Breast epithelium (tissue), 4 donors: ENCODE measurements around the gene FLNB. TPM values are rescaled to one million over a fixed set of nuclear protein-coding genes. Genes with fewer than 3 reads are reported as not detected.

Experiments
- DNase-seq, 2 donors: peaks; one replicate each; pipeline ENCODE4 v3.0.0-alpha.2; 2019; ENCODE audit warnings: low spot score in 2 of 2
- H3K27ac ChIP-seq, 2 donors: fragments of 200-600 bp; sonication (generic) in 1 of 2; one replicate each; pipeline ENCODE4 v1.5.1; 2016 to 2019; ENCODE audit warnings: mild to moderate bottlenecking in 1 of 2
- H3K27me3 ChIP-seq, 2 donors: fragments of 200-600 bp; sonication (generic) in 1 of 2; one replicate each; pipeline versions ENCODE4 v1.5.1 to v1.6.0; 2017 to 2019; ENCODE audit warnings: control low read depth in 1 of 2, mild to moderate bottlenecking in 1 of 2
- H3K36me3 ChIP-seq: fragments of 200-600 bp; one replicate; pipeline ENCODE4 v1.5.1; 2019
- H3K4me1 ChIP-seq, 2 donors: fragments of 200-600 bp; sonication (generic); one replicate each; pipeline ENCODE4 v1.5.1; 2016 to 2019; ENCODE audit warnings: control low read depth in 1 of 2
- H3K4me3 ChIP-seq, 3 donors: fragments of 200-600 bp; sonication (generic); 1 replicate in 2 of 3; 2 replicates in 1 of 3; pipeline ENCODE4 v1.5.1; 2016 to 2019; ENCODE audit warnings: mild to moderate bottlenecking in 3 of 3, moderate library complexity in 2 of 3
- H3K9me3 ChIP-seq, 2 donors: fragments of 200-600 bp; sonication (generic) in 1 of 2; one replicate each; pipeline ENCODE4 v1.5.1; 2016 to 2019; ENCODE audit warnings: control low read depth in 1 of 2
- POLR2A ChIP-seq: fragments of 450-650 bp; IDR thresholded peaks from one replicate; pipeline ENCODE4 v1.6.1; 2016; ENCODE audit warnings: antibody characterized with exemption, mild to moderate bottlenecking, moderate library complexity
- POLR2AphosphoS5 ChIP-seq, 3 donors: sonication (generic); formaldehyde crosslinking; IDR thresholded peaks; one replicate each; pipeline ENCODE4 v1.6.1; 2017; ENCODE audit warnings: antibody characterized with exemption in 3 of 3
- intact Hi-C: fragments of 100-400 bp; cut with DNase I; formaldehyde crosslinking; loops from one replicate; pipeline ENCODE4 v1.15.1; 2023; ENCODE audit warnings: low total_unique reads
- total RNA-seq, 3 donors: library from RNA; depleted of rRNA; stranded (reverse); fragments of >200 nt; gene quantifications; one replicate each; pipeline ENCODE4 v1.1.0, GENCODE V29; 2016
- TF ChIP-seq, protein P1 (sequence below), 3 donors: fragments of 450-650 bp; IDR thresholded peaks; one replicate each; pipeline ENCODE4 v1.5.1; 2016 to 2017; ENCODE audit warnings: antibody characterized with exemption in 3 of 3, mild to moderate bottlenecking in 3 of 3, moderate library complexity in 3 of 3

FLNB gene
- total RNA-seq, 3 donors from 2014 or later: 40.3 to 242 (median 164) TPM

DNA sequence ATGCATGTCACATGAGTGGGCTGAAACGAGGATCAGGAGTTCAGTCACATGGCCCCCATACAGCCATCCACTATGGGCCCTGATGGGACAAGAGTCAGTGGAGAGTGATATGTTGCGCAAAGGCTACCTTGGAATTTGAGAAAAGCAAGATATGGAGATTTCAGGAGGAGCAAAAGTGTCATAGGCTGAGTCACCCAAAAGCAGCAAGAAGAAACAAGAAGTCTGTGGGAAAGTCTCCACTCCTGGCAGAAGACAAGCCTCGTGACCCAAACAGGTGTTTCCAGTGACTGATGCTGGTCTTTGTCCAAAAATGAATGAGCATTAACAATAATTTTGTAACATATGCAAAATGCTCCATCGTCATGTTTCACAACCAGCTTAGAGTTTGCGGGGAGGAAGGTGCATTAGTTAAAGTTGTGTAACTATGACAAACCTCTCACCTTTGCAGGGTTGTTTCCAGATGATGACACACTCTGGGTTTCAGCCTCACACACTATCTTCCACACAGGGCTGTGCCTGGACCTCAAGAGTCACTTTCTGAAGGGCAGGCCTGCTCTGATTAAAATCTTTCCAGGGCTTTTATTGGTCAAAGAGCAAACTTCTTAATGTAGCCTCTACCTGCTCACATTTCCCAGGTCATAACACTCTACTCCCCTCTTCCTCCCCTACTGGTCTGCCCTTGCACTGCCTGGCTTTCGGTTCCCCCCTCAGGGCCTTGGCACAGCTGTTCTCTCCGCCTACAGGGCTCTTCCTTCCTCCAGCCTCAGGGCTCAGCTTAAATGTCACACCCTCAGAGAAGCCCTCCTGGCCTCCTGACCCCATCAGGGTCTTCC is 206.5 kb downstream of the FLNB start:
- intact Hi-C loops: no loop called here
- Histone ChIP-seq H3K27me3 (no peaks in the 10 kb centered on the region), H3K4me1 (no peaks in the 10 kb centered on the region), H3K36me3 (no peaks in the 10 kb centered on the region), H3K27ac (peak overlapping the region; percentile 56 to 71), H3K9me3 (no peaks in the 10 kb centered on the region), H3K4me3 (no peak overlapping the region)
- TF ChIP-seq POLR2AphosphoS5 (IDR thresholded peaks at IDR 0.05): peak in 1 of 3 donors; percentile 42
- TF ChIP-seq POLR2A: no peak
- TF ChIP-seq, protein P1, sequence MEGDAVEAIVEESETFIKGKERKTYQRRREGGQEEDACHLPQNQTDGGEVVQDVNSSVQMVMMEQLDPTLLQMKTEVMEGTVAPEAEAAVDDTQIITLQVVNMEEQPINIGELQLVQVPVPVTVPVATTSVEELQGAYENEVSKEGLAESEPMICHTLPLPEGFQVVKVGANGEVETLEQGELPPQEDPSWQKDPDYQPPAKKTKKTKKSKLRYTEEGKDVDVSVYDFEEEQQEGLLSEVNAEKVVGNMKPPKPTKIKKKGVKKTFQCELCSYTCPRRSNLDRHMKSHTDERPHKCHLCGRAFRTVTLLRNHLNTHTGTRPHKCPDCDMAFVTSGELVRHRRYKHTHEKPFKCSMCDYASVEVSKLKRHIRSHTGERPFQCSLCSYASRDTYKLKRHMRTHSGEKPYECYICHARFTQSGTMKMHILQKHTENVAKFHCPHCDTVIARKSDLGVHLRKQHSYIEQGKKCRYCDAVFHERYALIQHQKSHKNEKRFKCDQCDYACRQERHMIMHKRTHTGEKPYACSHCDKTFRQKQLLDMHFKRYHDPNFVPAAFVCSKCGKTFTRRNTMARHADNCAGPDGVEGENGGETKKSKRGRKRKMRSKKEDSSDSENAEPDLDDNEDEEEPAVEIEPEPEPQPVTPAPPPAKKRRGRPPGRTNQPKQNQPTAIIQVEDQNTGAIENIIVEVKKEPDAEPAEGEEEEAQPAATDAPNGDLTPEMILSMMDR (IDR thresholded peaks at IDR 0.05): no peak
- peak in 1 of 2 donors; percentile 54 for DNase-seq

DNA sequence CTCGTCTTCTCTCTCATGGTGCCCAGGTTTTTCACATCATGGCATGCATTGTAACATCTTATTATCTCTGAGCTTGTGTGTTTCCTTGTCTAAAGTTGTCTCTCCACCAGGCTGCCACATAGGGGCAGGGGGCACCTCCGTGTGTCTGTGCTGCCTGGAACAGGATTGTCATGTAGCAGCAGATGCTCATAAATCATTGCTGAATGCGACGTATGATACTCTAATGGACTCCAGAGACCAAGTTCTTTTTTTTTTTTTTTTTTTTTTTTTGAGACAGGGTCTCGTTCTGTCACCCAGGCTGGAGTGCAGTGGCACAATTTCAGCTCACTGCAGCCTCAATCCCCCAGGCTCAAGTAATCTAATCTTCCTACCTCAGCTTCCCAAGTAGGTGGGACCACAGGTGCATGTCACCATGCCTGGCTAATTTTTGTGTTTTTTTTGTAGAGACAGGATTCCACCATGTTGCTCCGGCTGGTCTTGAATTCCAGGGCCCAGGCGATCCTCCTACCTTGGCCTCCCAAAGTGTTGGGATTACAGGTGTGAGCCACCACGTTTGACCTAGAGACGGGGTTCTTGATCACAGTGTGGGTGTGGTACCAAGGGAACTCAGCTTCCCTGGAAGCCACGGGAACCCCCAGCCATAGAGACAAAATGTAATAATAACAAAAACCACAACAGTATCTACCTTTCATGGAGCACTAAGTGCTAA is 207.2 kb downstream of the FLNB start:
- Histone ChIP-seq H3K36me3 (no peaks in the 10 kb centered on the region), H3K27me3 (no peaks in the 10 kb centered on the region), H3K9me3 (no peaks in the 10 kb centered on the region), H3K4me1 (no peaks in the 10 kb centered on the region), H3K27ac (peak overlapping the region; percentile 56 to 71), H3K4me3 (no peak overlapping the region)
- intact Hi-C loops: no loop called here
- TF ChIP-seq POLR2AphosphoS5 (IDR thresholded peaks at IDR 0.05) (no peak), POLR2A (no peak)
- TF ChIP-seq, protein P1 (IDR thresholded peaks at IDR 0.05): no peak
- no peak for DNase-seq

DNA sequence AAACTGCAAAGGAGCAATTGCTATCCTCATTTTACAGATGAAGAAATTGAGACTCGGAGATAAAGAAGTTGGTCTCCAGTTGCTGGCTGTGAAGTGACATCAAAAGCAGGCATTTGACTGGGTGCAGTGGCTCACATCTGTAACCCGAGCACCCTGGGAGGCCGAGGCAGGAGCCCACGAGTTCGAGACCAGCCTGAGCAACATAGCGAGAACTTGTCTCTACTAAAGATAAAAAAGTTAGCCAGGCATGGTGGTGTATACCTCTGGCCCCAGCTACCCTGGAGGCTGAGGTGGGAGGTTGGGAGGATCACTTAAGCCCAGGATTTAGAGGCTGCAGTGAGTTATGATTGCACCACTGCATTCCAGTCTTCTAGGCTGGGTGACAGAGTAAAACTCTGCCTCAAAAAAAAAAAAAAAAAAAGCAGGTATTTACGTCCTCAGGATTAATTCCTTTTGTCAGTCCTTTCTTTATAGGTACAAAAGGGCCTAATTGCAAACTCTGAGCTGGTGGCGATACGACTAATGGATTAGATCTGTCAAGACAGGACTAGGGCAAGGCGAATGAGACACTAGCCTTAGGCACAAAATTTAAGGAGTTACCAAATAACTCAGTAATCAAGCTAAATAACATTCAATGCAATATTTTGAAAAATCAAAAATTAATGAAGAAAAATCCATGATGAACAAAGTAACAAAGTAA is 208.4 kb downstream of the FLNB start:
- TF ChIP-seq POLR2AphosphoS5 (IDR thresholded peaks at IDR 0.05) (no peak), POLR2A (no peak)
- TF ChIP-seq, protein P1 (IDR thresholded peaks at IDR 0.05): no peak
- no peak overlapping the region for H3K4me3 ChIP-seq
- no peaks in the 10 kb centered on the region for H3K36me3 ChIP-seq
- no peak for DNase-seq
- no peaks in the 10 kb centered on the region for H3K4me1 ChIP-seq
- no peaks in the 10 kb centered on the region for H3K9me3 ChIP-seq
- no peak overlapping the region for H3K27ac ChIP-seq
- no peaks in the 10 kb centered on the region for H3K27me3 ChIP-seq
- intact Hi-C loops: no loop called here

DNA sequence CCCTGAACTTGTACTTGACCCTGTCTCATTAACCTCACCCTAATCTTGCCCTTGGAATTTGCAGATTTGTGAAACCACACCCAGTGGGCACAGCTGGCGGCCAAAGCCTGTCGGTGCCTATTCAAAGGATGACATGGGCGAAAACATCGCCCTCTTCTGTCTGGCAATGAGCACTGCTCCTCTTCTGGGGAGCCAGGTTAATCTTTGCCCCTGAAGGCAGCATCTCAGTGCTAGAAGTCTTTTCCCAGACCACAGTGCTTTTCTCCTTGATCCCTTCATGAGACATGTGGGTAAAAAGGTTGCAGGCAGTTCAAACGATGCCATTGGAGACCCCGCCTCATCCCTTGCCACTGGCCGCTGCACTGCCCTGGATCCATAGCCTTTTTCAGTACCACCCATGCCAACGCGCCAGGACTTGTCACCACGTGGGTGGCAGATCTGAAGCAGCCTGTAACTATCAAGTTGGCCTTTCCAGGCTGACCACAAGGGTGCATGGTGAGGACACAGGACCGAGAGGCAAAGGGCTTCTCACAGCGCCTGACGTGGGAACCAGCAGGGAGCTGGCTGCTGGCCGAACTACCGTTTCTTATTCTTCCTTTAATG is 209.1 kb downstream of the FLNB start:
- Histone ChIP-seq H3K9me3 (no peaks in the 10 kb centered on the region), H3K36me3 (no peaks in the 10 kb centered on the region), H3K4me1 (no peaks in the 10 kb centered on the region), H3K4me3 (peak overlapping the region in 1 of 3 donors; percentile 7), H3K27ac (peak overlapping the region; percentile 8 to 13), H3K27me3 (no peaks in the 10 kb centered on the region)
- peak in 1 of 2 donors; percentile 68 for DNase-seq
- intact Hi-C loops: no loop called here
- TF ChIP-seq, protein P1 (IDR thresholded peaks at IDR 0.05): peak; percentile 30 to 70 (median 66)
- TF ChIP-seq POLR2A: no peak
- TF ChIP-seq POLR2AphosphoS5 (IDR thresholded peaks at IDR 0.05): peak in 2 of 3 donors; percentile 34 to 47
